Panc1 (cell line): Measurements from ENCODE around the gene SMIM10L2A. TPM values are rescaled to one million over a fixed set of nuclear protein-coding genes. Genes with fewer than 3 reads are reported as not detected.
"Not testable (repeated sequence)": the region's sequence is repeated elsewhere in the genome, so short reads cannot be mapped to it uniquely, and the experiment has no call there.

Source experiments
- ATAC-seq: fragments of 200-7000 bp; cut with Tn5 transposase; 2 replicates; pipeline ENCODE4 v1.9.1; 2020; ENCODE audit warnings: mild to moderate bottlenecking, moderate library complexity
- BruUV-seq: library from RNA; stranded (reverse); fragments of 400-500 nt; replicated peaks from 2 replicates; lab custom pipeline; 2021; lab: Mats Ljungman, UMichigan
- CTCF ChIA-PET: fragments of 300-600 bp; sonication (Branson Sonifier 250); formaldehyde crosslinking; loops from one replicate; lab custom pipeline; 2022; ENCODE audit warnings: antibody characterized with exemption; lab: Charles Lee
- POLR2A ChIA-PET: fragments of 300-600 bp; sonication (Branson Sonifier 250); formaldehyde crosslinking; loops from one replicate; lab custom pipeline; 2022; ENCODE audit warnings: antibody characterized with exemption; lab: Charles Lee
- DNase-seq: peaks from one replicate; pipeline ENCODE4 v3.0.0-alpha.2; 2010; ENCODE audit warnings: low read depth, low spot score
- H3K27ac ChIP-seq: 2 replicates; pipeline ENCODE4 v1.5.1; 2011; ENCODE audit warnings: mild to moderate bottlenecking, low read length, inconsistent platforms
- H3K27me3 ChIP-seq: fragments of 200-500 bp; sonication (Bioruptor generic); 2 replicates; pipeline ENCODE4 v1.6.0; 2014; ENCODE audit warnings: low read length, inconsistent platforms; ENCODE audit not compliant: control insufficient read depth, insufficient read depth
- H3K36me3 ChIP-seq: fragments of 200-500 bp; sonication (Bioruptor generic); 2 replicates; pipeline ENCODE4 v1.5.1; 2014; ENCODE audit warnings: inconsistent platforms, mild to moderate bottlenecking, low read length, moderate library complexity; ENCODE audit not compliant: control insufficient read depth, insufficient read depth
- H3K4me1 ChIP-seq: 2 replicates; pipeline ENCODE4 v1.5.1; 2011; ENCODE audit warnings: inconsistent platforms, mild to moderate bottlenecking, low read length, moderate library complexity; ENCODE audit not compliant: control insufficient read depth, insufficient read depth
- H3K4me3 ChIP-seq, 2 experiments: 2 replicates each; pipeline ENCODE4 v1.5.1; 2011 to 2012; ENCODE audit warnings: low read depth in 2 of 2, low read length in 2 of 2, mild to moderate bottlenecking in 2 of 2, inconsistent platforms in 1 of 2, moderate library complexity in 1 of 2
- H3K9me3 ChIP-seq: fragments of 200-500 bp; sonication (Bioruptor generic); 2 replicates; pipeline ENCODE4 v1.5.1; 2014; ENCODE audit warnings: low read depth, mild to moderate bottlenecking, inconsistent platforms, low read length, moderate library complexity; ENCODE audit not compliant: control insufficient read depth, insufficient read depth
- POLR2AphosphoS5 ChIP-seq: IDR thresholded peaks from 2 replicates; pipeline ENCODE4 v1.6.1; 2012; ENCODE audit warnings: mild to moderate bottlenecking, low read depth, low read length, moderate library complexity
- SIN3A ChIP-seq: IDR thresholded peaks from 2 replicates; pipeline ENCODE4 v1.6.1; 2012; ENCODE audit warnings: low read depth, mild to moderate bottlenecking, low read length, moderate library complexity, borderline replicate concordance; ENCODE audit not compliant: insufficient read depth
- TCF7L2 ChIP-seq: IDR thresholded peaks from 2 replicates; pipeline ENCODE4 v1.6.1; 2011; ENCODE audit warnings: mild to moderate bottlenecking, low read depth, low read length, inconsistent platforms
- in situ Hi-C: cut with HindIII; loops from 2 replicates; pipeline ENCODE4 v1.10.0; 2016; ENCODE audit warnings: low sequenced_read_pairs, low pct_unique_long_range_greater_than_20kb
- intact Hi-C: fragments of 100-400 bp; cut with micrococcal nuclease; formaldehyde crosslinking; loops from one replicate; pipeline ENCODE4 v1.10.0; 2022; ENCODE audit not compliant: unreplicated experiment
- total RNA-seq: library from RNA; stranded (reverse); gene quantifications from one replicate; pipeline ENCODE4 v1.2.1, GENCODE V29; 2021; ENCODE audit not compliant: unreplicated experiment
- TF ChIP-seq, protein P1 (sequence below), 2 experiments: IDR thresholded peaks; 2 replicates each; pipeline ENCODE4 v1.6.1; 2011 to 2012; ENCODE audit warnings: low read depth in 2 of 2, control low read depth in 1 of 2, low read length in 1 of 2, mild to moderate bottlenecking in 1 of 2, moderate library complexity in 1 of 2; ENCODE audit not compliant: insufficient read depth in 1 of 2
- TF ChIP-seq, protein P2 (sequence below): fragments of 450-650 bp; IDR thresholded peaks from 2 replicates; pipeline ENCODE4 v1.5.1; 2017; ENCODE audit warnings: mild to moderate bottlenecking

The SMIM10L2A gene
- total RNA-seq, 1 experiment from 2014 or later = 0.36 TPM

DNA sequence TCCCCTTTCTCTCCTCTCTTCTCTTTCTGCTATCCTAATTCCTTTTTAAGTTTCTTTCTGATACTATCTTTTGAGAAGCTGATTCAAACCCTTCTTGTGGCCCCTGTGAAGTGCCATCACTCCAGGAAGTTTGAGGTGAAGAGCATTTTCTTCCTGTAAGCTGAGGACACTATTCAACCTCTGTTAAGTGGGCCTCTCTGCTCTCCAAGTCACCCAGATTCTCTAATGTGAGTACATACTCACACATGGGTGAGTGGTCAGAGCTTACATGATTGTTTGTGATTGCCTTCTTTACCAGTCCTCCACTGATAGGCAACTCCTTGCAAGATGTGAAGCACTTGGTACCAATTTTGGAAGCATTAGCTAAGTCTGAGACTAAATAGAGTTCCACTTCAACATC, 18.4 kb upstream of the SMIM10L2A start:
- CTCF ChIA-PET = no interaction called here
- in situ Hi-C loops = no loop called here

DNA sequence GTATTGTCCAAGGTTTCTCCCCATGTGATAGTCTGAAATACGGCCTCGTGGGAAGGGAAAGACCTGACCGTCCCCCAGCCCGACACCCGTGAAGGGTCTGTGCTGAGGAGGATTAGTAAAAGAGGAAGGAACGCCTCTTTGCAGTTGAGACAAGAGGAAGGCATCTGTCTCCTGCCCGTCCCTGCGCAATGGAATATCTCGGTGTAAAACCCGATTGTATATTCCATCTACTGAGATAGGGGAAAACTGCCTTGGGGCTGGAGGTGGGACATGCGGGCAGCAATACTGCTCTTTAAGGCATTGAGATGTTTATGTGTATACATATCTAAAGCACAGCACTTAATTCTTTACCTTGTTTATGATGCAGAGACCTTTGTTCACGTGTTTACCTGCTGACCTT, 15.3 kb upstream of the SMIM10L2A start:
- BruUV-seq, H3K27me3 ChIP-seq, POLR2A ChIA-PET, intact Hi-C loops, H3K36me3 ChIP-seq, H3K27ac ChIP-seq, H3K4me1 ChIP-seq, DNase-seq, H3K4me3 ChIP-seq, ATAC-seq, H3K9me3 ChIP-seq, in situ Hi-C loops, CTCF ChIA-PET: not testable (repeated sequence)

More for the DNA sequence above, 18.4 kb upstream of the SMIM10L2A start:
- no peaks in the 10 kb centered on the region for H3K4me1 ChIP-seq
- no peaks in the 10 kb centered on the region for H3K36me3 ChIP-seq
- POLR2A ChIA-PET = no interaction called here
- intact Hi-C loops = no loop called here
- TF ChIP-seq SIN3A (no peak), POLR2AphosphoS5 (no peak), TCF7L2 (no peak)
- TF ChIP-seq, protein P1, sequence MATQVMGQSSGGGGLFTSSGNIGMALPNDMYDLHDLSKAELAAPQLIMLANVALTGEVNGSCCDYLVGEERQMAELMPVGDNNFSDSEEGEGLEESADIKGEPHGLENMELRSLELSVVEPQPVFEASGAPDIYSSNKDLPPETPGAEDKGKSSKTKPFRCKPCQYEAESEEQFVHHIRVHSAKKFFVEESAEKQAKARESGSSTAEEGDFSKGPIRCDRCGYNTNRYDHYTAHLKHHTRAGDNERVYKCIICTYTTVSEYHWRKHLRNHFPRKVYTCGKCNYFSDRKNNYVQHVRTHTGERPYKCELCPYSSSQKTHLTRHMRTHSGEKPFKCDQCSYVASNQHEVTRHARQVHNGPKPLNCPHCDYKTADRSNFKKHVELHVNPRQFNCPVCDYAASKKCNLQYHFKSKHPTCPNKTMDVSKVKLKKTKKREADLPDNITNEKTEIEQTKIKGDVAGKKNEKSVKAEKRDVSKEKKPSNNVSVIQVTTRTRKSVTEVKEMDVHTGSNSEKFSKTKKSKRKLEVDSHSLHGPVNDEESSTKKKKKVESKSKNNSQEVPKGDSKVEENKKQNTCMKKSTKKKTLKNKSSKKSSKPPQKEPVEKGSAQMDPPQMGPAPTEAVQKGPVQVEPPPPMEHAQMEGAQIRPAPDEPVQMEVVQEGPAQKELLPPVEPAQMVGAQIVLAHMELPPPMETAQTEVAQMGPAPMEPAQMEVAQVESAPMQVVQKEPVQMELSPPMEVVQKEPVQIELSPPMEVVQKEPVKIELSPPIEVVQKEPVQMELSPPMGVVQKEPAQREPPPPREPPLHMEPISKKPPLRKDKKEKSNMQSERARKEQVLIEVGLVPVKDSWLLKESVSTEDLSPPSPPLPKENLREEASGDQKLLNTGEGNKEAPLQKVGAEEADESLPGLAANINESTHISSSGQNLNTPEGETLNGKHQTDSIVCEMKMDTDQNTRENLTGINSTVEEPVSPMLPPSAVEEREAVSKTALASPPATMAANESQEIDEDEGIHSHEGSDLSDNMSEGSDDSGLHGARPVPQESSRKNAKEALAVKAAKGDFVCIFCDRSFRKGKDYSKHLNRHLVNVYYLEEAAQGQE (IDR thresholded peaks at IDR 0.05; ENCODE audit: insufficient read depth in 1 of 2, low read depth in 2 of 2, low read length in 1 of 2) = no peak
- TF ChIP-seq, protein P2, sequence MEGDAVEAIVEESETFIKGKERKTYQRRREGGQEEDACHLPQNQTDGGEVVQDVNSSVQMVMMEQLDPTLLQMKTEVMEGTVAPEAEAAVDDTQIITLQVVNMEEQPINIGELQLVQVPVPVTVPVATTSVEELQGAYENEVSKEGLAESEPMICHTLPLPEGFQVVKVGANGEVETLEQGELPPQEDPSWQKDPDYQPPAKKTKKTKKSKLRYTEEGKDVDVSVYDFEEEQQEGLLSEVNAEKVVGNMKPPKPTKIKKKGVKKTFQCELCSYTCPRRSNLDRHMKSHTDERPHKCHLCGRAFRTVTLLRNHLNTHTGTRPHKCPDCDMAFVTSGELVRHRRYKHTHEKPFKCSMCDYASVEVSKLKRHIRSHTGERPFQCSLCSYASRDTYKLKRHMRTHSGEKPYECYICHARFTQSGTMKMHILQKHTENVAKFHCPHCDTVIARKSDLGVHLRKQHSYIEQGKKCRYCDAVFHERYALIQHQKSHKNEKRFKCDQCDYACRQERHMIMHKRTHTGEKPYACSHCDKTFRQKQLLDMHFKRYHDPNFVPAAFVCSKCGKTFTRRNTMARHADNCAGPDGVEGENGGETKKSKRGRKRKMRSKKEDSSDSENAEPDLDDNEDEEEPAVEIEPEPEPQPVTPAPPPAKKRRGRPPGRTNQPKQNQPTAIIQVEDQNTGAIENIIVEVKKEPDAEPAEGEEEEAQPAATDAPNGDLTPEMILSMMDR = no peak
- no peak overlapping the region for H3K27ac ChIP-seq
- no peaks in the 10 kb centered on the region; the same call in 1 of the 2 replicates for H3K27me3 ChIP-seq
- no peak overlapping the region for H3K4me3 ChIP-seq
- DNase-seq (no peak), ATAC-seq (no peak)
- no peaks in the 10 kb centered on the region for H3K9me3 ChIP-seq
- BruUV-seq = no TSS peak

DNA sequence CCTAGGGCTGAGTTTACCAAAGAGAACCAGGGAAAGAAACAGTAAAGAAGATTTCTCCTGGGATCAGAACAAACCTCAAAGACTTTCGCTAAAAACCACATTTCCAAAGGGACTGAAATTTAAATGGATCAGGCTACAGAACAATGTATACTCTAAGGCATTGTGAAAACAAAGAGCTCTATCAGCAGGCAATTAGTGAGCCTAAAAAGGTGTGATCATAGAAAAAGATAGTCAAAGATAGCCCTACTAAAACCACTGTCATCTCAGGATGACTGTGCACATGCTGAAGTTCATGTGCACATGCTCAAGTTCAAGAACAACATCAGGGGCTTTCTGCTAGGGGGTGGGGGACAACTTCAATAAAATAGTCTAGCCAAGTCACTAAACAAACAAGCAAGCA, 12.9 kb upstream of the SMIM10L2A start:
- ATAC-seq = no peak
- DNase-seq = no peak
- no TSS peak for BruUV-seq
- POLR2A ChIA-PET = no interaction called here
- Histone ChIP-seq H3K27me3 (no peaks in the 10 kb centered on the region), H3K27ac (no peak overlapping the region), H3K9me3 (no peaks in the 10 kb centered on the region), H3K4me3 (no peak overlapping the region), H3K4me1 (no peaks in the 10 kb centered on the region), H3K36me3 (no peaks in the 10 kb centered on the region)
- TF ChIP-seq, protein P1 (IDR thresholded peaks at IDR 0.05; ENCODE audit: insufficient read depth in 1 of 2, low read depth in 2 of 2, low read length in 1 of 2) = no peak
- TF ChIP-seq, protein P2 = no peak
- TF ChIP-seq SIN3A = no peak
- no peak for TF ChIP-seq POLR2AphosphoS5
- no peak for TF ChIP-seq TCF7L2
- intact Hi-C loops = no loop called here
- in situ Hi-C loops = no loop called here
- CTCF ChIA-PET = no interaction called here
